Smooth muscle cell (in vitro differentiated cells): ENCODE measurements around the gene AP1S3. TPM values are rescaled to one million over a fixed set of nuclear protein-coding genes. Genes with fewer than 3 reads are reported as not detected.

ENCODE experiments used
- DNase-seq: peaks from one replicate; lab custom pipeline; 2025; ENCODE audit not compliant: unreplicated experiment; lab: John Stamatoyannopoulos, UW
- H2AFZ ChIP-seq: fragments of 200-600 bp; sonication (generic); 2 replicates; pipeline ENCODE4 v1.6.0; 2016; ENCODE audit warnings: antibody characterized with exemption, low read depth, mild to moderate bottlenecking
- H3F3A ChIP-seq: fragments of 200-600 bp; sonication (generic); 2 replicates; pipeline ENCODE4 v1.6.0; 2017; ENCODE audit warnings: antibody characterized with exemption, low read depth
- H3K27ac ChIP-seq: fragments of 200-600 bp; sonication (generic); 2 replicates; pipeline ENCODE4 v1.5.1; 2016; ENCODE audit warnings: low read depth, mild to moderate bottlenecking
- H3K27me3 ChIP-seq: fragments of 200-600 bp; sonication (generic); 2 replicates; pipeline ENCODE4 v1.6.1; 2016; ENCODE audit warnings: low read depth, mild to moderate bottlenecking
- H3K36me3 ChIP-seq: fragments of 200-600 bp; sonication (generic); 2 replicates; pipeline ENCODE4 v1.5.1; 2016; ENCODE audit warnings: low read depth
- H3K4me1 ChIP-seq: fragments of 200-600 bp; sonication (generic); 2 replicates; pipeline ENCODE4 v1.5.1; 2016; ENCODE audit warnings: low read depth
- H3K4me2 ChIP-seq: fragments of 200-600 bp; sonication (generic); 2 replicates; pipeline ENCODE4 v1.6.0; 2016; ENCODE audit warnings: mild to moderate bottlenecking
- H3K4me3 ChIP-seq: fragments of 200-600 bp; sonication (generic); 2 replicates; pipeline ENCODE4 v1.5.1; 2016; ENCODE audit warnings: mild to moderate bottlenecking
- H3K79me2 ChIP-seq: fragments of 200-600 bp; sonication (generic); 2 replicates; pipeline ENCODE4 v1.6.0; 2016; ENCODE audit warnings: low read depth, mild to moderate bottlenecking
- H3K9ac ChIP-seq: fragments of 200-600 bp; sonication (generic); 2 replicates; pipeline ENCODE4 v1.6.0; 2016; ENCODE audit warnings: low read depth
- H3K9me3 ChIP-seq: fragments of 200-600 bp; sonication (generic); replicated peaks from 2 replicates; pipeline ENCODE4 v1.5.1; 2016; ENCODE audit warnings: low read depth
- H4K20me1 ChIP-seq: fragments of 200-600 bp; sonication (generic); 2 replicates; pipeline ENCODE4 v1.6.0; 2016; ENCODE audit warnings: low read depth
- WGBS: methylation state at CpG from one replicate; pipeline ENCODE4 v1.1.7; 2016; ENCODE audit warnings: low lambda C conversion rate; 5-methylcytosine and 5-hydroxymethylcytosine counted together
- polyA plus RNA-seq: library from polyadenylated mRNA; unstranded; fragments of >200 nt; fragmentation: Nextera tagmentation; extraction: Ambion mirVana; gene quantifications from 2 replicates; pipeline ENCODE4 v1.2.1, GENCODE V29; 2016
- total RNA-seq: library from RNA; depleted of rRNA; stranded (reverse); fragments of >200 nt; gene quantifications from 2 replicates; pipeline ENCODE4 v1.2.3, GENCODE V29; 2014
- TF ChIP-seq, protein P1 (sequence below): fragments of 200-600 bp; sonication (generic); IDR thresholded peaks from 2 replicates; pipeline ENCODE4 v1.5.1; 2017; ENCODE audit warnings: borderline replicate concordance, mild to moderate bottlenecking, antibody characterized with exemption; ENCODE audit not compliant: insufficient read depth, poor library complexity, severe bottlenecking

The AP1S3 gene
- total RNA-seq (5.9 and 11.4 TPM in 2 replicates), polyA plus RNA-seq (1.4 and 3.4 TPM in 2 replicates)

DNA sequence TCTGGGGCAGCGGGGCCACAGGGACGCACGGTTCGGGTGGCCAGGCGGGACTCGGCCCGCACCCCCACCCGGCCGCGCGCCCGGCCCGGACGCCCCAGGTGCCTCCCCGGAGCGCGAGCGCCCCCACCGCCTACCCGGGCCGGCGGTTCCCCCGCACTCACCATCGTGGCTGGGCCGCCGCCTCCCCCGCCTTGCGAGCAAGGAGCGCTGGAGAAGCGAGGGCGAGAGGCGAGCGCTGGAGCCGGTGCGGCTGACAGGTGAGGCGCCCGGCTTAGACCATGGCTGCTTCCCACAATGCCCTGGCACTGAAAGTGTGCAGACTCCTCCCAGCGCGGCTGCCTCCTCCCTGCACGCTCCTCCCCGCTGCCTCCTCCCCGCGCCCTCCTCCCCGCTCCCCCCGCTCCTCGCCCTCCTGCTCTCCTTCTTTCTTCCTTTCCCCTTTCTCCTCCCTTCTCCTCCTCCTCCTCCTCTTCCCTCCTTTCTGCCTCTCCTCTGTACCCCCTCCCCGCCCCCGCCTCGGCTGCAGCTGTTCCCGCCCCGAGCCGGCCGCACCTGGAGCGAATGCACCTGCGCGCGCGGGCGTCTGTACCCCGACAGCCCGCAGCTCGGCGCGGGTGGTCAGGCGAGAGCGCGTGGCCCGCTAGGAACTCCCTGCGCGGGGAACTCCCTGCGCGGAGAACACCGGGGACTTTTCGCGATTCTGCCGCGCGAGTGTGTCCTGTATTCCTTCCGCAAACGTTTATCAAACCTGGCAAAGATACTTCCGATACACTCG lies at the start of gene AP1S3:
TSS of gene AP1S3 (minus strand) at position 296 of the 775 bp plus-strand sequence. CDS start at position 164, 132 bp downstream.
- Histone ChIP-seq H3K36me3 (no peaks in the 10 kb centered on the region), H3F3A (peaks cover 8% of the 10 kb centered on the region), H3K27me3 (peaks cover 11% of the 10 kb centered on the region), H3K4me2 (peak within 1 kb of the TSS; percentile 98), H3K9me3 (no peaks in the 10 kb centered on the region), H2AFZ (peak within 1 kb of the TSS; percentile 82), H3K27ac (no peak within 1 kb of the TSS), H3K9ac (no peak within 1 kb of the TSS), H3K79me2 (peaks cover 4% of the 10 kb centered on the region), H4K20me1 (no peaks in the 10 kb centered on the region), H3K4me1 (peaks cover 5% of the 10 kb centered on the region), H3K4me3 (peak within 1 kb of the TSS; percentile 83)
- DNase-seq: no peak
- TF ChIP-seq, protein P1, sequence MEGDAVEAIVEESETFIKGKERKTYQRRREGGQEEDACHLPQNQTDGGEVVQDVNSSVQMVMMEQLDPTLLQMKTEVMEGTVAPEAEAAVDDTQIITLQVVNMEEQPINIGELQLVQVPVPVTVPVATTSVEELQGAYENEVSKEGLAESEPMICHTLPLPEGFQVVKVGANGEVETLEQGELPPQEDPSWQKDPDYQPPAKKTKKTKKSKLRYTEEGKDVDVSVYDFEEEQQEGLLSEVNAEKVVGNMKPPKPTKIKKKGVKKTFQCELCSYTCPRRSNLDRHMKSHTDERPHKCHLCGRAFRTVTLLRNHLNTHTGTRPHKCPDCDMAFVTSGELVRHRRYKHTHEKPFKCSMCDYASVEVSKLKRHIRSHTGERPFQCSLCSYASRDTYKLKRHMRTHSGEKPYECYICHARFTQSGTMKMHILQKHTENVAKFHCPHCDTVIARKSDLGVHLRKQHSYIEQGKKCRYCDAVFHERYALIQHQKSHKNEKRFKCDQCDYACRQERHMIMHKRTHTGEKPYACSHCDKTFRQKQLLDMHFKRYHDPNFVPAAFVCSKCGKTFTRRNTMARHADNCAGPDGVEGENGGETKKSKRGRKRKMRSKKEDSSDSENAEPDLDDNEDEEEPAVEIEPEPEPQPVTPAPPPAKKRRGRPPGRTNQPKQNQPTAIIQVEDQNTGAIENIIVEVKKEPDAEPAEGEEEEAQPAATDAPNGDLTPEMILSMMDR: no peak
- 1% methylated on average over 27 of the region's 82 CpGs for WGBS

DNA sequence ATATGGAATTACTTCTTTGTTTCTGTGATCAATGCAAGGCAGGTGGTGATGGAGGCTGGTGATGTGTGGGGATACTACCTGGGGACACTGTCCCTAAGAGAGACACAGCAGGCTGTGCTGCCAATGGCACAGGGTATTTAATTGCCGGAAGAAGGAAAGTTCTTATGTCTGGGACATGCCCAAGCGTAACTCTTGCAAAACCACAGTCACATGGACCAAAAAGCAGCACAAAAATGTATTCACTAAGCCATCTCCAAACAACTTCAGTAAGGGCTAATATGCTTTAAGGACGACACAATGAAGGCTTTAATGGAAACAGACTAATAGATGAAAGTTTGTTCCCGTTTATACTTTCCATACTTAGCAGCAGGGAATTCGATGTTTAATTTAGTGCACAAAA lies 49.7 kb upstream of the AP1S3 start:
- H3K4me3 ChIP-seq: no peak overlapping the region
- no peak overlapping the region for H3K9ac ChIP-seq
- H2AFZ ChIP-seq: no peak overlapping the region
- no peaks in the 10 kb centered on the region for H3K9me3 ChIP-seq
- H3K27me3 ChIP-seq: no peaks in the 10 kb centered on the region
- H3K4me1 ChIP-seq: no peaks in the 10 kb centered on the region
- 50% methylated on average over 5 of the region's 5 CpGs for WGBS
- no peaks in the 10 kb centered on the region for H3K79me2 ChIP-seq
- H3F3A ChIP-seq: no peaks in the 10 kb centered on the region
- peak overlapping the region; percentile 60 for H3K4me2 ChIP-seq
- H3K27ac ChIP-seq: peak overlapping the region; percentile 66
- no peak for DNase-seq
- peaks cover 9% of the 10 kb centered on the region for H3K36me3 ChIP-seq
- TF ChIP-seq, protein P1: no peak
- H4K20me1 ChIP-seq: no peaks in the 10 kb centered on the region

GRCh38 chr2:223886726-223887125 lies 49.3 kb upstream of the AP1S3 start:
- H3F3A ChIP-seq: no peaks in the 10 kb centered on the region
- H3K79me2 ChIP-seq: no peaks in the 10 kb centered on the region
- no peaks in the 10 kb centered on the region for H3K4me1 ChIP-seq
- peak overlapping the region; percentile 66 for H3K27ac ChIP-seq
- DNase-seq: no peak
- H3K4me2 ChIP-seq: peak overlapping the region; percentile 60
- H3K9me3 ChIP-seq: no peaks in the 10 kb centered on the region
- peaks cover 9% of the 10 kb centered on the region for H3K36me3 ChIP-seq
- TF ChIP-seq, protein P1: no peak
- H4K20me1 ChIP-seq: no peaks in the 10 kb centered on the region
- H2AFZ ChIP-seq: no peak overlapping the region
- H3K9ac ChIP-seq: no peak overlapping the region
- no peak overlapping the region for H3K4me3 ChIP-seq
- no peaks in the 10 kb centered on the region for H3K27me3 ChIP-seq
- 0% methylated on average over 2 of the region's 2 CpGs for WGBS
